LNCAP (cell line): ENCODE results near the gene PHF2.

Experiments used
- TF ChIP-seq, protein P1 (sequence below): fragments of 450-650 bp; IDR thresholded peaks from 2 replicates; pipeline ENCODE4 v1.5.1; 2017; ENCODE audit warnings: mild to moderate bottlenecking

PHF2 gene

DNA sequence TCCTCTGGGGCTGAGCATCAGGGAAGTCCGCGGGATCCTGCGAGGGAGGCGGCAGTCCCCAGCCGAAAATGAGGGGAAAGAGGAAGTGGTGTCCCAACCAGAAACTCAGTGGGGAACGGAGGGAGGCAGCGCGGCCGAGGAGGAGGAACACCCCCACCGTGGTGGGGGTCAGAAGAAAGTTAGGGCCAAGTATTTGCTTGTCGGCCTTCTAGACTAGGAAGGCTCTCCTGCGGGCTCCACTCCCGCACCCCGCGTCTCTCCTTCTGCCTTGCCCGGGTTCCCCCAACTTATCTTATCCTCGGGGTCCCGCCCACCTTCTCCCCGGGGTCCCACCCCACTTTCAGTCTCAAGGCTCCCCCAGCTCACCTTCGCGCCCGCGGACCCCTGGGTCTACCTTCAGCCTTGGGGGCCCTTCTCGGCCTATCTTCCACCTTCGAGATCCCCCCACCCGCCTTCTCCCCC, 557 bp upstream of the PHF2 start:
- TF ChIP-seq, protein P1, sequence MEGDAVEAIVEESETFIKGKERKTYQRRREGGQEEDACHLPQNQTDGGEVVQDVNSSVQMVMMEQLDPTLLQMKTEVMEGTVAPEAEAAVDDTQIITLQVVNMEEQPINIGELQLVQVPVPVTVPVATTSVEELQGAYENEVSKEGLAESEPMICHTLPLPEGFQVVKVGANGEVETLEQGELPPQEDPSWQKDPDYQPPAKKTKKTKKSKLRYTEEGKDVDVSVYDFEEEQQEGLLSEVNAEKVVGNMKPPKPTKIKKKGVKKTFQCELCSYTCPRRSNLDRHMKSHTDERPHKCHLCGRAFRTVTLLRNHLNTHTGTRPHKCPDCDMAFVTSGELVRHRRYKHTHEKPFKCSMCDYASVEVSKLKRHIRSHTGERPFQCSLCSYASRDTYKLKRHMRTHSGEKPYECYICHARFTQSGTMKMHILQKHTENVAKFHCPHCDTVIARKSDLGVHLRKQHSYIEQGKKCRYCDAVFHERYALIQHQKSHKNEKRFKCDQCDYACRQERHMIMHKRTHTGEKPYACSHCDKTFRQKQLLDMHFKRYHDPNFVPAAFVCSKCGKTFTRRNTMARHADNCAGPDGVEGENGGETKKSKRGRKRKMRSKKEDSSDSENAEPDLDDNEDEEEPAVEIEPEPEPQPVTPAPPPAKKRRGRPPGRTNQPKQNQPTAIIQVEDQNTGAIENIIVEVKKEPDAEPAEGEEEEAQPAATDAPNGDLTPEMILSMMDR: no peak

DNA sequence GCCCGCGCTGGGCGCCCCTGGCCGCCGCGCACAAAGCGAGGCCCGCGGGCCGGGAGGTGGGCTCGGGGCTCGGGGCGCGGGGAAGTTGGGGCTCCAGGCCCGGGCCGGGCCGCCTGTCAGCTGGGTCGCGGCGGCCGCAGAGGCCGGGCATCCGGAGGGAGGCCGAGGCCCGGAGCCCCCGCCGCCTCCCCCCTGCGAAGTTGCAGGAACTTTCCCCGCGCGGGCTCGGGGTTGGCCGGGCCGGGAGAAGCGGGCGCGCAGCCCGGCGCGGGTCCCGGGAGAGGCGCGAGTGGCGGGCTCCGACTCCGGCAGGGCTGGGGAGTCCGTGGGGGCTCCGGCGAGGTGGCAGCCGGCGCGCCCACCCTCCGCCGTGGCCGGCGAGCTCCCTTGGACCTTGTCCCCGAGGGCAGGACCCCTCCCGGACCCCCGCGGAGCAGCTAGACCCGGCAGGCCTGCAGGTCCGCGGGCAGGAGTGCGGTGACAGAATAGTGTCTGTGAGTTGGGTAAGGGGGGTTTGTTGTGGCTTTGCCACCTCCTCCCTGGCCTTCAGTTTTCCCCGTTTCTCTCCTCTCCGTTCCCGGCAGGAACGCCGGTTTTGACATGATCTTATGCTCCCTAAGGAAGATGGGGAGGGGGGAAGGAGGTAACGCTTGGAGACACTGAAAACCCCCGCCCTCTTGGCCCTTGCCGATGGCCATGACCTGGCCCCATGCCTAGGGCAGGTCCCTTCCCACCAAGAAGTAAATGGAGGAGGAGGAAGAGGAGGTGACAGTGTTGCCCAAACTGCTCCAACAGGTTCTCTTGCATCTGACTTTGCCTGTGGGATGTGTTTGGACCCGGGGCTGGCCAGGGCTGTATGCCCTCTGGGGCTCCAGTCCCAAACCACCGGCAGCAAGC, 942 bp downstream of the PHF2 start:
- TF ChIP-seq, protein P1: no peak

- TF ChIP-seq, protein P1: no peak
Observed at GRCh38 chr9:93577975-93578682, 1.7 kb downstream of the PHF2 start.

- TF ChIP-seq, protein P1: no peak
Observed at GRCh38 chr9:93578844-93579243, 2.5 kb downstream of the PHF2 start.

- TF ChIP-seq, protein P1: no peak
Observed at GRCh38 chr9:93579711-93580516, 3.5 kb downstream of the PHF2 start.

DNA sequence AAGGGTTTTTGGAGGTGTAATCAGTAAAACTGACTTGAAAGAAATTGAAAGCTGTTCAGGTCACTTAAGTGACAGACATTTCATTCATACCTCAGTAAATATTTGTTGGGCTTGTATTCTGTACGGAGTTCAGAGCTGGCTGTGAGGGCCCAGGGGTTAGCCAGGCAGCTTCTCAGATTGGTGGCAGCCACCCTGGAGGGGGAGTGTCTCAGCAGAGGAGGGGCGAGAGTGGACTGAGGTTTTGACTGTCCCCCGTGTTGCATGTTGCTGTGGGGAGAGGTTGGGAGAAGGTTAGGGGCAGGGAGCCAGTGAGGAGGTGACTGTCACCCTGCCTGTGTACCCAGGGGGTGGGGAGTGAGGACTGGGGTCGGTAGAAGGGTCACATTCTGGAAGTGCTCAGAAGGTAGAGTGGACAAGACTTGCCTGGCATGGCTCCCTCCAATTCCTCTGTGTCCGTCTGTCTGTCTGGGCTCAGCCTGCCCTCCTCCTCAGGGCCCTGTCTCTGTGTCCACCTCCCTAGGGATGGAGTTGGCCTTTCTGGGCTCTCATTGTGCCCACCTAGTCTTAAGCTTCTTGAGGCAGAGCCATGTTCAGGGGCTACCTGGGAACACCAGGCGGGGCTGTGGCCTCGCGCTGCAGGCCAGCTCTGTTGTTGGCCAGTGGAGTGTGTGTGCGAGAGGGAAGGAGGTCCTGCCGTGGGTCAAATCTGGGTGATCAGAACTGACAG, 4.4 kb downstream of the PHF2 start:
- TF ChIP-seq, protein P1: no peak
